Thoracic aorta (tissue), 2 donors: ENCODE data around the gene PKDCC. TPM values are rescaled to one million over a fixed set of nuclear protein-coding genes. Genes with fewer than 3 reads are reported as not detected.
"Not testable (repeated sequence)": the region's sequence is repeated elsewhere in the genome, so short reads cannot be mapped to it uniquely, and the experiment has no call there.

Experiments
- ATAC-seq: fragments of 150-250 bp; one replicate; pipeline ENCODE4 v1.8.0; 2017; ENCODE audit warnings: low read depth; ENCODE audit not compliant: insufficient number of reproducible peaks, low FRiP score
- DNase-seq: peaks from one replicate; pipeline ENCODE4 v3.0.0-alpha.2; 2020; ENCODE audit warnings: low spot score
- H3K27ac ChIP-seq, 2 donors: fragments of 200-600 bp; sonication (generic); 1 replicate in 1 of 2; 2 replicates in 1 of 2; pipeline ENCODE4 v1.5.1; 2016; ENCODE audit warnings: mild to moderate bottlenecking in 2 of 2, moderate library complexity in 2 of 2
- H3K27me3 ChIP-seq: fragments of 200-600 bp; sonication (generic); replicated peaks from 2 replicates; pipeline ENCODE4 v1.6.0; 2016; ENCODE audit warnings: mild to moderate bottlenecking; ENCODE audit not compliant: insufficient read depth
- H3K36me3 ChIP-seq: fragments of 200-600 bp; sonication (generic); one replicate; pipeline ENCODE4 v1.5.1; 2016
- H3K4me1 ChIP-seq, 2 donors: fragments of 200-600 bp; sonication (generic); 1 replicate in 1 of 2; 2 replicates in 1 of 2; pipeline versions ENCODE4 v1.5.1 to v1.6.0; 2016; ENCODE audit warnings: low read depth in 2 of 2, mild to moderate bottlenecking in 1 of 2; ENCODE audit not compliant: control insufficient read depth in 1 of 2
- H3K4me3 ChIP-seq: fragments of 200-600 bp; sonication (generic); 2 replicates; pipeline ENCODE4 v1.5.1; 2016; ENCODE audit warnings: mild to moderate bottlenecking
- H3K9me3 ChIP-seq: fragments of 200-600 bp; sonication (generic); 2 replicates; pipeline ENCODE4 v1.5.1; 2016
- CTCF ChIP-seq: fragments of 200-600 bp; sonication (generic); IDR thresholded peaks from one replicate; pipeline ENCODE4 v1.5.1; 2019; ENCODE audit warnings: antibody characterized with exemption
- total RNA-seq, 2 donors: library from RNA; depleted of rRNA; stranded (reverse); fragments of >200 nt; gene quantifications; one replicate each; pipeline versions ENCODE4 v1.1.0 to v1.2.3, GENCODE V29; 2016

The PKDCC gene
- total RNA-seq, 2 donors from 2014 or later, result 75.8 to 225 TPM

GRCh38 chr2:42030829-42031228 is 17.0 kb upstream of the PKDCC start:
- Histone ChIP-seq H3K9me3 (no peaks in the 10 kb centered on the region), H3K4me1 (peaks cover 0 to 2% of the 10 kb centered on the region in 2 donors), H3K36me3 (no peaks in the 10 kb centered on the region), H3K27ac (no peak overlapping the region), H3K27me3 (no peaks in the 10 kb centered on the region), H3K4me3 (no peak overlapping the region)
- ATAC-seq (no peak), DNase-seq (no peak)
- no peak for TF ChIP-seq CTCF

- Histone ChIP-seq H3K4me1 (no peaks in the 10 kb centered on the region), H3K27me3 (no peaks in the 10 kb centered on the region), H3K36me3 (no peaks in the 10 kb centered on the region), H3K9me3 (no peaks in the 10 kb centered on the region), H3K27ac (no peak overlapping the region), H3K4me3 (no peak overlapping the region)
- ATAC-seq (no peak), DNase-seq (no peak)
- TF ChIP-seq CTCF, result no peak
Observed at GRCh38 chr2:42031281-42032223, 16.3 kb upstream of the PKDCC start.

GRCh38 chr2:42032224-42032620 is 15.6 kb upstream of the PKDCC start:
- no peaks in the 10 kb centered on the region for H3K27me3 ChIP-seq
- no peak for ATAC-seq
- H3K4me3 ChIP-seq, result no peak overlapping the region
- no peaks in the 10 kb centered on the region for H3K9me3 ChIP-seq
- H3K36me3 ChIP-seq, result no peaks in the 10 kb centered on the region
- H3K27ac ChIP-seq, result no peak overlapping the region
- no peaks in the 10 kb centered on the region for H3K4me1 ChIP-seq
- no peak for DNase-seq
- TF ChIP-seq CTCF, result no peak

GRCh38 chr2:42032745-42033144 is 15.1 kb upstream of the PKDCC start:
- no peak overlapping the region for H3K4me3 ChIP-seq
- no peaks in the 10 kb centered on the region for H3K27me3 ChIP-seq
- H3K36me3 ChIP-seq, result no peaks in the 10 kb centered on the region
- H3K9me3 ChIP-seq, result no peaks in the 10 kb centered on the region
- TF ChIP-seq CTCF, result no peak
- H3K4me1 ChIP-seq, result no peaks in the 10 kb centered on the region
- ATAC-seq (no peak), DNase-seq (no peak)
- no peak overlapping the region for H3K27ac ChIP-seq

GRCh38 chr2:42034096-42034495 is 13.7 kb upstream of the PKDCC start:
- ATAC-seq, H3K9me3 ChIP-seq, H3K36me3 ChIP-seq, H3K27me3 ChIP-seq, H3K4me3 ChIP-seq, DNase-seq, H3K27ac ChIP-seq, H3K4me1 ChIP-seq: not testable (repeated sequence)
